ENCODE data around the gene TPO.
"Not testable (repeated sequence)": the region's sequence is repeated elsewhere in the genome, so short reads cannot be mapped to it uniquely, and the experiment has no call there.

TPO gene

DNA sequence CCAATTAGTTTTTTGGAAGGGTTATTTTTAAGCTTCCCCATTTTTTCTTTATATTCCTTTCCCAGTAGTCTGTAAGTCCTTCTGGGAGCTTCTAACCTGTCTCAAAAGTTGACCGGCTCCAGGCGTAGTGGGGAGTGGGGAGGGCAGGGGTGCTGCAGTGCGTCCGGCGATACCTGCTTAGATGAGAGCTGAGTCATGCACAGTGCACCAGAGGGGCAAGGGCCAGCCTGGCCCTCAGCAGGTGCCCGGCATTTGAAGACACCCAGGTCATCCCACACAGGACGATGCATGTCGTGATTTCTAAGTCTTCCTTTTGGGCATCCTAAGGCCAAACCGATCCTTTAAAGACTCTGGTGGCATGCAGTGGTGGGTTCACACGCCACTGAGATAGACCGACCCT, 73.4 kb downstream of the TPO start:
- no peak for DNase-seq

DNA sequence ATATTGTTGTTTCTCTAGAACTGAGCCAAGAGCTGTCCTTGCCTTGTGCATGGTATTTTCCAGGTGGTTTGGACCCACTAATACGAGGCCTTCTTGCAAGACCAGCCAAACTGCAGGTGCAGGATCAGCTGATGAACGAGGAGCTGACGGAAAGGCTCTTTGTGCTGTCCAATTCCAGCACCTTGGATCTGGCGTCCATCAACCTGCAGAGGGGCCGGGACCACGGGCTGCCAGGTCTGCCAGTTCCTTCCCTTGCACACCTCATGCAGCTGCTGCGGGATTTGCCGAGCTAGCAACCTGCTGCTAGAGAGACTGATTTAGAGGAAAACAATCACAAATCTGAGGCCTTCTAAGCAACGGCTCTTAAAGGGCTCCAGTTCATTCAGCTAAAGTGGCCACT, 74.5 kb downstream of the TPO start:
- DNase-seq = no peak

DNA sequence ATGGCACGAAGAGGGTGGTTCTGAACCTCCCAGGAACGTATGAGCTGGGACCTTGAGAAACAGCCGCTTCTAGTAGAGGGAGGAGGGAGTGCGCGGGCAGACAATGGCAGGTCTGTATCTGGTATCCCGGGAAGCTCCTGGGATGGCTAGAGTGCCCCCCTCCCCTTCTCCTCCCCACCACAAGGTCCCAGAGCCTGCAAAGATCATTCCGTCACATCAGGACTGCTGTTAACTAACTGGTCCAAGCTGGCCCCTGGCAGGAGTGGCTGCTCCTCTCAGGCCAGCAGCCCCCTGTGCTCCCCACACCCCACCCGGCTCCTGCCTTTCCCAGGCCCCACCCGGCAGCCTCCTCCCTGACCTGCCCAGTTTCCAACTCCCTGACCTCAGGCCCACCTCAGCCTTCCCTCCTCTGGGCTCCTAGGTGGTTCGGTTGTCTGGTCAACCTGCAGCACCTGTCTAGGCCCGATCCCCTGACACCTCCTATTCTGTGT, 75.0 kb downstream of the TPO start:
- no peak for DNase-seq

DNA sequence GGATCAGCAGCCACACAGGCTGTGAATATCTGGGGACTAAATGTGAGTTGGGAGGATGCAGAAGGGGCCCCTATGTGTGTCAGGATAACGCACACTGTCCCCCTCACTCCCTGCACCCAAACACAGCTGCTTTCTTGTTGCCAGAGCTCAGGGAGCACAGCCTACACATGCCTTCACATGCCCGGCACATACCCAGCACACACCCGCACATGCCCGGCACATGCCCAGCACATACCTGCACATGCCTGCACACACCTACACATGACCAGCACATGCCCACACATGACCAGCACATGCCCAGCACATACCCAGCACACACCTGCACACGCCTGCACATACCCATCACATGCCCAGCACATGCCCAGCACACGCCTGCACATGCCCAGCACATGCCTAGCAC, 75.6 kb downstream of the TPO start:
- no peak for DNase-seq

DNA sequence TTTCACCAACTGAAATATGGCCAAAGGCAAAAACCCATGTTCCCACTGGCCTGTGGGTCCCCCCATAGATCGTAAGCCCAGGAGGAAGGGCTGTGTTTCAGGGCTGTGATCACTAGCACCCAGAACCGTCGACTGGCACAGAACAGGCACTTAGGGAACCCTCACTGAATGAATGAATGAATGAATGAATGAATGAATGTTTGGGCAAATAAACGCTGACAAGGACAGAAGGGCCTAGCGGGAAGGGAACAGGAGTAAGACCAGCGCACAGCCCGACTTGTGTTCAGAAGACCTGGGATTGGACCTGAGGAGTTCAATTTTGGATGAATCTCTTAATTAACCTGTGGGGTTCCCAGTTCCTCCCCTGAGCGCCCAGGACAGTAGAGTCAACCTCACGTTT, 76.2 kb downstream of the TPO start:
- DNase-seq = no peak

DNA sequence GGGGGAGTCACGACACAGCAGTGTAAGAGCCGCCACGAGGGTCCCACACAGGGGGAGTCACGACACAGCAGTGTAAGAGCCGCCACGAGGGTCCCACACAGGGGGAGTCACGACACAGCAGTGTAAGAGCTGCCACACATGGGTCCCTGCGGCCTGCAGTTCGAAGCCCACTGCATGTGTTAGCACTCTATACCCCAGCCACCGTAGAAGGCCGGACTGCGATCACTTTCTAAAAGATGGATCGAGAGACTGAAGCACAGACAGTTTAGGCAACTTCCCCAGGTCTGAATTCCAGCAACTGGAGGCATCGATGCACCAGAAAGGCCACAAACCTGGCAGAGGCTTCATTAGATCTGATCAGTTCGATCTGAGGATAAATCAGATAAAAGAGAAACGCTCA, 77.1 kb downstream of the TPO start:
- not testable (repeated sequence) for DNase-seq

DNA sequence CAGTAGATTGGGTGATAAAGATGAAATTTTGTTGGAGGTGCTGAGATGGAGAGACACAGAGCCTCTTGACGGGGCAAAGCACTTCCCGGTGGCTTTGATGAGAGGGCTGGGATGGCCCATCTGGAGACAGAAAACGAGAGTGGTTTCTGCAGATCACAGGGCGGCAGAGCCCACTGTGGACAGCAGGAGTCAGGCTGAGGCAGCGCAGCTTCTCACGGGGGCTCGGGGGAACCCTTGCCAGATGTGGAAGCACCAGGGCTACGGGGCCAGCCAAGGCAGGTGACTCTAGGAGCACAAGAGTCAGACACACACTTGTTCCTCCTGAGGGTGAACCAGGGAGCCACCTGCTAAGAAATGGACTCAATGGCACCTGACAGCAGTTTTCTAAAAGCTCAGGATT, 78.5 kb downstream of the TPO start:
- DNase-seq = no peak

DNA sequence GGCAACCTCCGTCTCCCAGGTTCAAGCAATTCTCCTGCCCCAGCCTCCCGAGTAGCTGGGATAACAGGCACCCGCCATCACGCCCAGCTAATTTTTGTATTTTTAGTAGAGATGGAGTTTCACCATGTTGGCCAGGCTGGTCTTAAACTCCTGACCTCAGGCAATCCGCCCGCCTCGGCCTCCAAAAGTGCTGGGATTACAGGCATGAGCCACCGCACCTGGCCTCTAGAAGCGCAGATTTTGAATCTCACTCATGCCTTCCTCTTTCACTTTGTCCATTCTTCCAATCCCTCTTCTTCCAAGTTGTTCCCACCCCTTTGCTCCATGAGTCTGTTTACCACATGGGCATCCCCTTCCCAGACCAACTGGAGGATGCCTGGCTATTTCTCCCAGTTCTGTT, 79.0 kb downstream of the TPO start:
- not testable (repeated sequence) for DNase-seq

DNA sequence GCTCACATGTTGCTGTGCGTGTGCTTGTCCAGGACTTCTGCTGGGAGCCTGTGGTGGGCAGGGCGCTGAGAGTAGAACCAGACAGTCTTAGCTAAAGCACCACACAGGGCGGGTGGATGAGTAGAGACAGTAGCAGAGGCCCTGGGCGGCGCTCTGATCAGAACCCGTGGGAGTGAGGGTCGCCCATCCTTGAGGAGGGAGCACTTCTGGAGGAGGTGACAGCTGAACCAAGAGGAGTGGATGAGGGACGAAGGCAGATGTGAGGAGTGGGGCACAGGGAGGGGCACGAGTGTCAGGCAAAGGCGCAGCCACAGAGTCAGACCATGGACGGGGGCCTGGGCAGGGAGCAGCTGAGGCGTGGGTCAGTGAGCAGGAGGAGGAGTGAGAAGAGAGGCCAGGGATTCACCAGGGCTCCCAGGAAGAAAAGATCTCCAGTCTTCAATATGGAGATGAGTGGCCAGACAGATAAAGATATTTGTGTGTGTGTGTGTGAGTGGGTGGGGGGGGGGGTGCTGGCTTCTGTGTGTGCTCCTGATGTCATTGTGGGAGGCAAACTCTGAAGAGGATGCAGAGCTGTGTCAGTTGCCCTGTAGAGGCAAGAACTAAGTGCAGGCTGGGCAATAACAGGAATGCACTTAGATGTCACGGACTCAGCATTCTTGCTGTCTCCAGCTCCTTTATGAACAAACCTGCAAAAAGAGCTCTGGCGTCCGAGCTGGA, 79.6 kb downstream of the TPO start:
- DNase-seq = no peak

DNA sequence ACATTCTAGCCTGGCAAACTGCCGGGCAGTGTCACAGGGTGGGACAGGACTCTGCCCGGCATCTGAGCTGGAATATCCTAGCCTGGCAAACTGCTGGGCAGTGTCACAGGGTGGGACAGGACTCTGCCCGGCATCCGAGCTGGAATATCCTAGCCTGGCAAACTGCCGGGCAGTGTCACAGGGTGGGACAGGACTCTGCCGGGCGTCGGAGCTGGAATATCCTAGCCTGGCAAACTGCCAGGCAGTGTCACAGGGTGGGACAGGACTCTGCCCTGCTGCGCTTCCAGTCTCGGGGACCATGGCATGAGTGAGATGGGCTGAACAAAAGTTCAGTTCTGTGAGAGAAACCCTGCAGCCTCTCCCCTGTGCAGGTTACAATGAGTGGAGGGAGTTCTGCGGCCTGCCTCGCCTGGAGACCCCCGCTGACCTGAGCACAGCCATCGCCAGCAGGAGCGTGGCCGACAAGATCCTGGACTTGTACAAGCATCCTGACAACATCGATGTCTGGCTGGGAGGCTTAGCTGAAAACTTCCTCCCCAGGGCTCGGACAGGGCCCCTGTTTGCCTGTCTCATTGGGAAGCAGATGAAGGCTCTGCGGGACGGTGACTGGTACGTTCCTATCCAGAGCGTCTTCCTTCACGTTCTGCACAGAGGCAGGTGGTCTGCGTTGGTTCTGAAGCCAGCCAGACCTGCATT, 80.3 kb downstream of the TPO start:
- DNase-seq = no peak

DNA sequence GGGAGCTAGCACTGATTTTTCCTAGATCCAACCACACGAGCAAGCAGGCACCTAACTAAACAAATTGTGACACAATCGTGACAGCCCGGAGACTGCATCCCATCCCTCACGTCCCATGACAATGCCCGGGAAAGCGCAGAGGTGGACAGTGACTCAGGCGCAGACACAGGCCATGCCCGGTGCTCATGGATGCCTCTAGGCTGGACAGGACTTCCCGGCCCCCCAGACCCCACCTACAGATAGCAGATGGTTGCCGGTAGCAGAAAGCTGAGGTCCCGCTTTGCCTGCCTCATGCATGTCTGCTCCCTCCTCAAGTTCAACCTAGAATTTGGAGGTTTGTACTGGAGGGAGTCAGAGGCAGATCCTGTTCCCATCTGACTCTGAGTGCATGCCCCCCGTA, 81.0 kb downstream of the TPO start:
- no peak for DNase-seq

DNA sequence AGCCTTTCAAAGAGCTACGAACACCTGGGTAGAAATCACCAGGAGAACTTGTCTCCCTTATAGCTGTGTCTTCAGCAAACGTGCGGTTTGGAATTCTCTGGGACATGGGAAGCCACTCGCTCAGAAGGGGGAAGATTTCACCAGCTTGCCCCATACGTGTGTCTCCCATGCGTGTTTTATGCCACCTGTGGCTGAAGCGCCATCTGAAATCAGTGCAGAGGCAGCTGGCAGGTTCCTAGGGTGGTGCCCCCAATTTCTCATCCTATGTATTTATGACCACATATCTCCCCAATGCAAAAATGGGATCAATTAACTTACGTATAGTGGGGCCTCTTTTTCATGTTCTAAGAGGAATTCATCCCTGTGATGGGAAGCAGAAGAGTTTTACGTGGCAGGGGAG, 81.6 kb downstream of the TPO start:
- no peak for DNase-seq

DNA sequence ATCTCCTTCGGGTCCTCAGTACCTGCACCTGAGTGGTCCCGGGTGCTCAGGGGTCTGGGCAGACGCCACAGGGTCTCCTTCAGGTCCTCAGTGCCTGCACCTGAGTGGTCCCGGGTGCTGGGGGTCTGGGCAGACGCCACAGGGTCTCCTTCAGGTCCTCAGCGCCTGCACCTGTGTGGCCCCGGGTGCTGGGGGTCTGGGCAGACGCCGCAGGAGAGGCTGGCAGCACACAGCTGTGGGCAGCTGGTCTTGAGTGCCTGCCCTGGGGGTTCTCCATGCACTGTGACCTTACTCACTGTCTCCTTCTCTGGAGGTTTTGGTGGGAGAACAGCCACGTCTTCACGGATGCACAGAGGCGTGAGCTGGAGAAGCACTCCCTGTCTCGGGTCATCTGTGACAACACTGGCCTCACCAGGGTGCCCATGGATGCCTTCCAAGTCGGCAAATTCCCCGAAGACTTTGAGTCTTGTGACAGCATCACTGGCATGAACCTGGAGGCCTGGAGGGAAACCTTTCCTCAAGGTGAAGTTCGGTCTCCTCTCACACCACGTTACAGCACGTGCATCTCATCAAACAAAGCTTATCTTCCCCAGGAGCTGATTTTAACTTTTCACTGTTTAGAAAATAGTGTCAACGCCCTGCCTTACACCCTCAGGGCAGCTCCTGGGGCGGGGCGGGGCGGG, 82.6 kb downstream of the TPO start:
- DNase-seq = no peak

DNA sequence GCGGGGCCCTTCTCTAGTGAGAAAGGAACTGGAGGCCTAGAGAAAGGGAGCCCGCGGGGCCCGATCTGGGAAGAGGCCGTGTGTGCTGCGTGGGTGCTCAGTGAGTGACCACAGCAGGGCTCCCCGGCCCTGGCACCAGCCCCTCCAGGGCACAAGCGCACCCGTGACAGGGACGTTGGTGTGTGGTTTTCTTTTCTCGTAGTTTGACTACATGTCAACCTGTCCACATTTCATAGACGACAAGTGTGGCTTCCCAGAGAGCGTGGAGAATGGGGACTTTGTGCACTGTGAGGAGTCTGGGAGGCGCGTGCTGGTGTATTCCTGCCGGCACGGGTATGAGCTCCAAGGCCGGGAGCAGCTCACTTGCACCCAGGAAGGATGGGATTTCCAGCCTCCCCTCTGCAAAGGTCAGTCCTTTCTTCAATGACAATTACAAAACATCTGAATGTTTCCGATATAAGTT, 83.1 kb downstream of the TPO start:
- no peak for DNase-seq

DNA sequence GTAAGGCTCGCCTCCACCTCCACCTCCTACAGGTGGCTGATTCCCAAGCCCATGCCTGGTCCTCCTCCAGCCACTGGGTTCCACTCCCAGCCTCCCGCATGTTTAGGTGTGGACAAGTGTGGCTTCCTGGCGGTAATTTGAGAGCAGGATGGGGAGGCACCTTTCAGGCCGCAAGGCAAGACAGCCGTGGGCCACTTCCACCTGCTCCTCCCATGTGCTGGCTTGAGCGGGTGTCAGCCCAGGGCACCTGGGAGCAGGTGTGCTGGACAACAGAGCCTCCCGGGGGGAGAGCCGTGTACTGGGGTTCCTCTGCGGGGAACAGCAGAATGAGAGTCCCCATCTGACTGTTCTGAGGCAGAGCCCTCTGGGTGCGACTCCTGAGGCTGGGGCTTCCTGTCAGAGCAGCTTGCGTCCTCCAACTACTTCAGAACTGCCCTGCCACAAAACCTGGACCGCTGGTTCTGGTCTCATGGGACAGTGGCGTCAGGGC, 83.9 kb downstream of the TPO start:
- no peak for DNase-seq

DNA sequence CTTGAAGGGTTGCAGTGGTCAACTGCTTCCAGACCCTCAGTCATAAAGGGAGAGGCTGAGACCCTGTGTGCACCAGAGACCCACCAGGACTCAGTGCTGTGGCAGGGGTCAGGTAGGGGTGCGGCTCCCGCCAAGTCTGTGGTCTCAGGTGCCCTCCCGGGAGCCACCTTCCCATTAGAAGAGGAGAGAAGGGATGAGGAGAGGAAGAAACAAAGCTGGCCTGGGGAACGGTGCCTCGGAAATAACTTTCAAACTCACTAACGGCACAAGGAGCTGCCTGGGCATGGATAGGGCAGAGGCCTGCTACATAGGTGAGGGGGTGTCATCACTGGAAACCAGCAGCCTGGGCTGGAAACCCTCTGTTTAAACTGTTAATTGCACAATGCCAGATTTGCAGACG, 84.9 kb downstream of the TPO start:
- DNase-seq = no peak

DNA sequence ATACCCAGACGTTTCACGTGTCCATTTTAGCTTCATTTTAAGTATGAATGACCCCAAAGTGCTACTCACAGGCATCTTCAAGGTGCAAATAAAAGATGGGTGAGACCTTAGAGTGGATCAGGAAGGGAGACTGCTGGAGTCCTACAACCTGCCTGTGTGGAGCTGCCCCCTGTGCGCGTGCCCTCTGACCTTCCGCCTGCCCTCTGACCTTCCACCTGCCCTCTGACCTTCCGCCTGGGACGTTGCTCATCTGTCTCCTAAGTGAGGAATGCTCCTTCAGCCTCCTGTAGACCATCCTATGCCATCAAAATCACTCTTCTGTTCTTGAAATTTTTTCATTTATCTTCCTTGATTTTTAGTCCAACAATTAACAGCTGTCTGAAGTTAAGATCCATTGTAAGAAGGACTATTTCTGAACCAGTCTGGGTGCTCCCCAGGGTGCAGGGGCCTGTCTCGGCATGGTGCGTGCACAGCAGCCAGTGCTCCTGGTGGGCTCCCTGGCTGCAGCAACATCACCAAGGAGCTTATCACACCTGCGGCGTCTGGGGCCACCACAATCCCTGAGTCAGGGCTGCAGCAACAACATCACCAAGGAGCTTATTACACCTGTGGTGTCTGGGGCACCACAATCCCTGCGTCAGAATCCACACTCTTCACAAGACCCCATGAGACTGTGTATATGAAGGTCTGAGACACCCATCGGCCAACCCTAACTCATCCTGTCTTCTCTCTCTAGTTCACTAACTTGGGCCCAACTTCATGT, 86.0 kb downstream of the TPO start:
- DNase-seq = no peak

DNA sequence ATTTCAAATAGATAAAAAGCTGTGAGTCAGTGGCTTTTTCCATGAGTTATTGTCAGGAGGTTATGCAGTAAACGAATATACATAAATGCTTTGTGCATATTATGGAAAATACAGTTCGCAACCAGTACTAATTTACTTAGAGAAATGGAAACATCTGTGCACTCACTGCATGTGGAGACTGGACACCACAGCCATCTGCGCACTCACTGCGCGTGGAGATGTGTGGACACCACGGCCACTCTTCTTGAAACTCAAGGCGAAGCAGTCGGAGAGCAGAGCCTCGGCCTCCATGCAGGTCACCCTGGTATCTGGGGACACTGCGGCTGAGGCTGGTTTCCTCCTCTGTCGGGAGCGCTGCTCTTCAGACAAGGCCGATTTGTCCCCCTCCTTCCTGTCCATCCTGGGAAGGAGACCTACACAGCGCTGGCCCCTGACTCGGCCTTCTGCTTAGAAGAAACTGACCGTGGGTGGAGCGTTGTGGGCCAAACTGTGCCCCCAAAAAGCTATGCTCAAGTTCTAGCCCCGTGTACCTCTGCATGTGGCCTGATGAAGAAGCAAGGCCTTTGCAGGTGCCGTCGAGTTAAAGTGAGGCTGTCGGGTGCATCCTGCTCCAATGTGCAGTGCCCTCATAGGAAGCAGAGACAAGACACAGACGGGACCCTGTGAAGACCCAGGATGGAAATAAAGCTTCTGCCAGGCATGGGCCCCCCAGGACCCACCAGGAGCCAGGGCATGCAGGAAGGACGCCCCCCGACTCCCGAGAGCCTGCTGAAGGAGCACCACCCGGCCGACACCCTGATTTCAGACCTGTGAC, 88.0 kb downstream of the TPO start:
- no peak for DNase-seq

DNA sequence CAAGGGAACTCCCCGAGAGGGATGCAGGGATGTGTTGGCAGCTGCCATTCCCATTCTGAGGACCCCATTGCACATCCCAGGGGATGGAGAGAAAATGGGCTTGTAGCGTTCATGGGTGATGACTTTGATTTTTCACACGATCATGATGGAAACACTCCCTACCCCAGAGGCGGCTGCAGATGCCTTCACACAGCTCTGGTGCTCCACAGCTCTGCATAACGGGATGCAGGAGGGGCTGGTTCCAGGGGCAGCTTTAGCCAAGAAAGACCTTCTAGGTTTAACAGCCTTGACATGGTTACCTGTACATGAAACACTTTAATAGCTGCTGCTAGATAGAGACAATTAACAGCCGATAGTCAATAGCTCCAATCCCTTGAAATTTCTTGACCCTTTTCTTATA, 88.7 kb downstream of the TPO start:
- no peak for DNase-seq

DNA sequence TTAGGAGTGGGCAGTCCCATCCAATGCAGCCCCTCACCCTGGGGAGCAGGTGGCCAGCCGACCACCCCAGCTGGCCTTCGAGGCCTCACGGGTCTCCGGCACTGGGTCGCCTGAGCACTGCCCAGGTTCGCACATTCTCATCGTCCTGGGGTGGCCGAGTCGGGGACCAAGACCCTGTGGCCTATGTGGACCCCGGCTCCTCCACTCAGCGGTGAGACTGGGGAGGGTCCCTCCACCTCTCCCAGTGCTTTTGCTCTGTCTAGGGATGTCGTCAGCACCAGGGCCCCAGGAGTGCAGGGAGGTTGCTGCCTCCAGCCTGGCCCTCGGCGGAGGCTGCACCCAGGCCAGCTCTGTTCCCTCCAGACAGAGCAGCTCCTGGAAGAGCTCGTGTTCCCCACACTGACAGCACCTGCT, 89.6 kb downstream of the TPO start:
- no peak for DNase-seq

DNA sequence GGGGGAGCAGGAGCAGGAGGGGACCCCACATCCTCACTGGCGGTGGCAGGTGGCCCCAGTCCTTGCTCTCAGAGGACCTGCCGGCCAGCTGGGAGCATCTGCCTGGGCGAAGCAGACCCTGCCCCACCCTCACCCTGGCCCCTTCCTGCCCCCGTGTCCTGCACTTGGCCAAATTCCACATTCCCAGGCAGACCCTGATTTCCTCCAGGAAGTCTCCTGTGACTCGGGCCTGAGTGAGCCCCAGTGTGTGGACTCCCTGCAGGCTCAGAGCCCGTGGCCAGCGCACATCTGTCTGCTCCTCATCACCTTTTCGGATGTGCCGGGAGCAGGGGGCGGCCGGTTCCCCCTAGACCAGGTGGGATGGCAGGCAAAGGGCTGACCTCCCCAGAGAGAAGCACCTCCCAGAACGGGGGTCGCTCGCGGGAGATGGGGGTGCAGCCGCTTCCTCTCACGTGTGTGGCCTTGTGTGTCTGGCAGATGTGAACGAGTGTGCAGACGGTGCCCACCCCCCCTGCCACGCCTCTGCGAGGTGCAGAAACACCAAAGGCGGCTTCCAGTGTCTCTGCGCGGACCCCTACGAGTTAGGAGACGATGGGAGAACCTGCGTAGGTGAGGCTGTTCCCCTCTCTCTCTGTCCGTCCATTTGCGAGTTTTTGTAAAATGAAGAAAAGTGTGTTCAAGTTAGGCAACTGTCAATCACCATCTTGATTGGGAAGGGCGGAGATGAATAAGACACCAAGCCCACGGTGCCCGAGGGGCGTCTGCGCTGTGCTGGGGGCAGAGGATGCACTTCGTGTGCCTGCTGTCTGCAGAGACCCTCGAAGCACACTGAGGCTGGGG, 90.4 kb downstream of the TPO start:
- no peak for DNase-seq

Measured in CD4-positive, alpha-beta T cell treated with Interleukin-6 for 4 hours (primary cell).